GM12891 (cell line): ENCODE measurements around the gene TRIM75. TPM values are rescaled to one million over a fixed set of nuclear protein-coding genes. Genes with fewer than 3 reads are reported as not detected.
"Not testable (repeated sequence)": the region's sequence is repeated elsewhere in the genome, so short reads cannot be mapped to it uniquely, and the experiment has no call there.

Experiments used
- DNase-seq: peaks from one replicate; pipeline ENCODE4 v3.0.0; 2011; ENCODE audit warnings: low spot score; ENCODE audit not compliant: insufficient read length
- FAIRE-seq: peaks from 2 replicates; lab custom pipeline; 2011; peaks lifted over from hg19 to GRCh38; lab: Jason Lieb, UNC
- PAX5 ChIP-seq: IDR thresholded peaks from 2 replicates; pipeline ENCODE4 v1.6.1; 2011; ENCODE audit warnings: low read length, moderate library complexity, mild to moderate bottlenecking; ENCODE audit not compliant: insufficient read depth, severe bottlenecking
- POLR2A ChIP-seq: IDR thresholded peaks from 2 replicates; pipeline ENCODE4 v1.6.1; 2011; ENCODE audit warnings: low read depth, low read length, control low read depth
- POLR2AphosphoS5 ChIP-seq: IDR thresholded peaks from 2 replicates; pipeline ENCODE4 v1.6.1; 2011; ENCODE audit warnings: low read depth, low read length, control low read depth
- POU2F2 ChIP-seq: IDR thresholded peaks from 2 replicates; pipeline ENCODE4 v1.6.1; 2011; ENCODE audit warnings: low read depth, mild to moderate bottlenecking, control low read depth, low read length, moderate library complexity
- SPI1 ChIP-seq: IDR thresholded peaks from 2 replicates; pipeline ENCODE4 v1.6.1; 2011; ENCODE audit warnings: low read depth, low read length, control low read depth
- TAF1 ChIP-seq: IDR thresholded peaks from 2 replicates; pipeline ENCODE4 v1.6.1; 2011; ENCODE audit warnings: low read depth, low read length, control low read depth
- polyA plus RNA-seq: library from polyadenylated mRNA; unstranded; fragments of >200 nt; gene quantifications from one replicate; pipeline ENCODE4 v1.2.1, GENCODE V29; 2012; ENCODE audit warnings: low read depth, missing spikeins, inconsistent platforms; ENCODE audit not compliant: missing spikeins

Gene TRIM75
- polyA plus RNA-seq = not detected

DNA sequence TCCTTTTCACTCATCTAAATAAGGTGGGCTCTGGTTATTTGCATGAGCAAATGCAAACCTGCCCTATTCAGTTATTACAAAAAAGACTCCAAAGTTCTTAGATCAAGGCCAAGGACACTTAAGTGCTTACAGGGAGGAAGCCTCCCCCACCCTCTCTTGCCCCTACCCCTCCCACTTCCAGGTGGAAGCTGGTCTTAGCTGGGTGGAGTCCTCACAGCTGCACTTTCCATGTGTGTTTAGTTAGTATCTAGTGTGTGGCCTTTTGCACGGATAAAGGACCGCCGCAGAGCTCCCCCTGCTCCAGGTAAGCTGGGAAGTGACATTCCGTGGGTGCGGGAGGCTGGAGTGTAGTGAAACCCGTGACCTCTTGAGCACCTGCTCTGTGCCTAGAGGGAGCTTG is at the start of gene TRIM75:
TSS of gene TRIM75 (plus strand) at position 222 of the 400 bp plus-strand sequence. CDS start 5,282 bp downstream, outside the sequence.
- TF ChIP-seq POLR2AphosphoS5 (no peak), SPI1 (no peak)
- DNase-seq = no peak
- no peak for FAIRE-seq

DNA sequence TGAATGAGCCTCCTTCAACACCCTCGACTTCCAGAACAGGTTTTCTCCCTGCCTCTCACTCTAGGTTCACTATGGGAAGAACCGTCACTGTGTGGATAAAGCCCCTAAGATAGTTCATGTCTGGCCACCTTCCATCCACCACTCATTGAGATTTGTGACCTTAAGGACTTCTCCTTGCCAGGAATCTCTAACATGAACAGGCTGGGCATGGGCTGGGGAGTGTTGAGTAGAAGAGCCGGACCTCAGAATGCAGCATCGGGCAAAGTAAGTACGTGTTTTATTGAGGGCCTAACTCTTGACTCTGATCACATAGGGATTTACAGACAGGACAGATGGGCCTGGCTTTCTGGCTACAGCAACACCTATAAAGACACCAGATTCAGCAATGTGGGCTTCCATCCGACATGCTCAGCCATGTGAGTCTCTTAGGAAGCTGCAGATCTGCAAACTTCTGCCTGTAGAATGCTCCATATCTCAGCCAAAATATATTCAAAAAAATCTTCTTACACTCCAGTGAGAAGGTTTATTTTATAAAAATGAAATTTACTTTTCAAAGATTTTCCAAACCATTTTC is 48.2 kb upstream of the TRIM75 start:
- DNase-seq (no peak), FAIRE-seq (no peak)
- TF ChIP-seq TAF1 (no peak), POLR2A (no peak), PAX5 (no peak), SPI1 (no peak), POLR2AphosphoS5 (no peak), POU2F2 (no peak)

DNA sequence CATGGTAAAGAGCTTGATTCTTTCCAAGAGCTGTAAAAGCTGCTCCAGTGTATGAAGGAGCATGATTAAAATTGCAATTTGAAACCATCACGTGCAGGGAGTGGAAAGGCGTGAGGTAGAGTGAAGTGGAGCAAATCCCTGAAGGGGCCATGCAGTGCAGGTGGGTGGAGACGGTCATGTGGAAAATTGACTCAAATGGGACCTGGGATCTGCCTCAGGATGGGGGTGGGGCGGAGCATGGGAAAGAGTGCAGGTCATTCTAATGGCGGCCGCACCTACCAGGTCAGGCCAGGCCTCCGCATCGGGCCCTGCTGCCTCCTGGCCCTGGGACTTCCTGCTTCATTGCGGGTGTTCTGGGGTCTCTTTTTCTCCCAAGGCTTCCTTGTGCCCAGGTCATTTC is 47.2 kb upstream of the TRIM75 start:
- DNase-seq (no peak), FAIRE-seq (no peak)
- TF ChIP-seq POLR2A (no peak), POLR2AphosphoS5 (no peak), TAF1 (no peak), PAX5 (no peak), POU2F2 (no peak), SPI1 (no peak)

DNA sequence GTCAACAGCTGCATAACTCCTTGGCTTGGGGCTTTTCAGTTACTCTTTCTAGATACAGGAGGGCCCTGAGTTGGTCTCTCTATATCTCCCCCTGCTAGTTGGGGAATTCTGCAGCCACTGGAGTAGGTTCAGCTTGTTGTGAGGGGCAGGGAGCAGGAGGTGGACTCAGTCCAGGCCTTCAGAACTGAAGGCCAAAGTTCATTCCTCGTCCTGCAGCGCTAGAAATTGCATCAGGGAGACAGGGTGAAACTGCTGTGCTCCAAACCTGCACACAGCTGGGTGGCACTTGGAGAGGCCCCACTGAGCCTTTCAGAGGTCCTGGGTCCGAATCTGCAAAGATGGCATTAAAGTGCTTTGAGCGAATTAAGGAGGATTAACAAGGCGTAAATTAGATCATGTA is 46.8 kb upstream of the TRIM75 start:
- DNase-seq = no peak
- no peak for TF ChIP-seq POU2F2
- TF ChIP-seq POLR2AphosphoS5 = no peak
- TF ChIP-seq POLR2A = no peak
- TF ChIP-seq TAF1 = no peak
- TF ChIP-seq PAX5 = no peak
- no peak for TF ChIP-seq SPI1
- FAIRE-seq = no peak

DNA sequence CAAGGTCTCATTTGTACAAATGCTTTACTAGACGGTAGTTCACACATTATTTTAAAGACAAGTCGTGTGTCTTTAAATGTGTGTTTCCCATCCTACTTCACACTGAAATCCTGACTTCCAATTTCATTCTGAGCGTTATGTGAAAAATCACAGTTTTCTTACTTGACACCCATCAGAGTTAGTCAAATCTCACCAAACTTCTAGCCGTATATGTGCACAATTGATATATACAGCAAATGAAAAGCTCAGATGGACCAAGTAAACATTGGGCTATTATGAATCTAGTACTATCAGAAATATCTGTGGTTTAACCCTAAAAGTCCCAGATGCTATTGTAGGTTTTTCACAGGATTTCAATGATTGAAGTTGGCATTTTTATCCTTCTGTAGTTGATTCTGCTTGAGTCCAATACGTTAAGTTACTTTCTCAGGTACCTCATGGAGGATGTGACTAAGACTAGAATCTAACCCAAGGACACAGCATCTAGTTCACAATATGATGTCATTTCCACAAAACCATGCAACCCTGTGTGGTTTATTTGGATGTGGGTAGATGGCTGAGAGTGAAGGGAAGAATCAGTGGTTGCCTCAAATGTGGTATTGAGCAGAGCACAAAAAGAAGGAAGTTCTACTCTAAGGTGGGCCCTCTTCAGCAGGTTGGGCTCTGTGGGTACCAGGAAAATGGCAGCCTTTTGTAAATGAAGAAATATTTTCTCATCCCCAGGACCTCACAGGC is 44.0 kb upstream of the TRIM75 start:
- DNase-seq (no peak), FAIRE-seq (no peak)
- no peak for TF ChIP-seq POLR2AphosphoS5
- no peak for TF ChIP-seq POU2F2
- no peak for TF ChIP-seq POLR2A
- no peak for TF ChIP-seq SPI1
- no peak for TF ChIP-seq TAF1
- TF ChIP-seq PAX5 = no peak

- FAIRE-seq (no peak), DNase-seq (no peak)
- TF ChIP-seq POLR2AphosphoS5 = no peak
- TF ChIP-seq PAX5 = no peak
- no peak for TF ChIP-seq TAF1
- no peak for TF ChIP-seq POU2F2
- TF ChIP-seq POLR2A = no peak
Observed at GRCh38 chr4:165010487-165010886, 43.2 kb upstream of the TRIM75 start.

DNA sequence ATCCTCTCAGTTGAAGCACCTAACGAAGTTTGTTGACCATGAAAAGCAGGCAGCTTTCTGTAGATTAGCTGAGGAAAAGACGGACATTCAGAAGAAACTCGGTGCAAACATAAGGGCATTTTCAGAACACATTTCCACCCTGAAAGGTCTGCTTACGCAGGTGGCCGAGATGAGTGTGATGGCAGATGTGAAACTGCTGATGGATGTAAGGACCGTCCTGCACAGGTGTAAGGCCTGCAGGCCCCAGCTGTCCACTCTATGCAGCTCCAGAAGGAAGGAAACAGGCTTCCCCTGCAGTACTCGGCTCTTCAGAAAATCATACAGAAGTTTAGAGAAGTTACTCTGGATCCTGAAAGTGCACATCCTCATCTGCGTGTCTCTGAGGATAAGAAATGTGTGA is 42.7 kb upstream of the TRIM75 start:
- FAIRE-seq (no peak), DNase-seq (no peak)
- TF ChIP-seq POLR2A (no peak), SPI1 (no peak), TAF1 (no peak), PAX5 (no peak), POU2F2 (no peak), POLR2AphosphoS5 (no peak)

DNA sequence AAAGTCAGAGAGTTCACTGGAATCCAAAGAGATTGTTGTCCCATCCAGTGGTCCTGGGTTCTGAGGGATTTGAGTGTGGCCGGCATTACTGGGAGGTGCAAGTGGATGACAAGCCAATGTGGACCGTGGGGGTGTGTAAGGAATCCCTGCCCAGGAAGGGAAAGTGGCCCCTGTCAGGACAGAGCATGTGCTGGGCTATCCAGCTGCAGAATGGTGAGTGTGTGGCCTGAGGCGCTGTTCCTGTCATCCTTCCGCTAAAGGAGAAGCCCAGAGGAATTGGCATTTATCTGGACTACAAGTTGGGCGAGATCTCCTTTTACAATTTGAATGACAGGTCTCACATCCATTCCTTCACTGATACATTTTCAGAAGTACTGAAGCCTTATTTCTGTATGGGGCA is 42.3 kb upstream of the TRIM75 start:
- FAIRE-seq = no peak
- no peak for DNase-seq
- TF ChIP-seq POLR2AphosphoS5 (no peak), POLR2A (no peak), POU2F2 (no peak), PAX5 (no peak), SPI1 (no peak), TAF1 (no peak)

GRCh38 chr4:165013691-165014090 is 40.0 kb upstream of the TRIM75 start:
- TF ChIP-seq TAF1 (no peak), POU2F2 (no peak)
- DNase-seq (no peak), FAIRE-seq (no peak)

- no peak for FAIRE-seq
- DNase-seq = no peak
- TF ChIP-seq POLR2A (no peak), POLR2AphosphoS5 (no peak), POU2F2 (no peak), TAF1 (no peak), PAX5 (no peak), SPI1 (no peak)
Observed at GRCh38 chr4:165016971-165017370, 36.7 kb upstream of the TRIM75 start.

- not testable (repeated sequence) for FAIRE-seq, DNase-seq
Observed at GRCh38 chr4:165019995-165020394, 33.7 kb upstream of the TRIM75 start.

DNA sequence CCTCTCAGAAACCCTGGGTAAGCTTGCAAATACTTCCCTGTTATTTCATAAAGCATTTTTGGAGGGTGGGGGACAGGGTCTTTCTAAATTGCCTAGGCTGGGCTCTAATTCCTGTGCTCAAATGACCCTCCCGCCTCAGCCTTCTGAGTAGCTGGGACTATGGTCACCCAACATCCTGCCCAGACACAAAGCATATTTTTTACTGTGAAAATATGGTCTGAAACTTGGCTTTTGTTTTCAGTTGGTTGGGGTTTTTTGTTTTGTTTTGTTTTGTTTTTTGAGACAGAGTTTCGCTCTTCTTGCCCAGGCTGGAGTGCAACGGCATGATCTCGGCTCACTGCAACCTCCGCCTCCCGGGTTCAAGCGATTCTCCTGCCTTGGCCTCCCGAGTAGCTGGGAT is 27.9 kb upstream of the TRIM75 start:
- not testable (repeated sequence) for FAIRE-seq, DNase-seq
